OCI-LY3 (cell line): Measurements from ENCODE around the gene B4GALT4.
"Not testable (repeated sequence)": the region's sequence is repeated elsewhere in the genome, so short reads cannot be mapped to it uniquely, and the experiment has no call there.

Experiments
- H2AFZ ChIP-seq: fragments of 200-600, 300-600 bp; shearing (Covaris generic); 2 replicates; pipeline ENCODE4 v1.6.0; 2014; ENCODE audit warnings: antibody characterized with exemption, low read depth, low read length
- H3K27ac ChIP-seq: fragments of 200-600, 300-600 bp; sonication (generic); 2 replicates; pipeline ENCODE4 v1.5.1; 2014; ENCODE audit warnings: mild to moderate bottlenecking, low read length, moderate library complexity, mixed read lengths
- H3K27me3 ChIP-seq: fragments of 200-600, 300-600 bp; sonication (generic); 2 replicates; pipeline ENCODE4 v1.6.1; 2014; ENCODE audit warnings: low read depth, low read length, mixed read lengths
- H3K36me3 ChIP-seq: fragments of 200-600, 300-600 bp; sonication (generic); replicated peaks from 2 replicates; pipeline ENCODE3; 2014; ENCODE audit warnings: low read depth, low read length, mixed read lengths
- H3K4me1 ChIP-seq: fragments of 300-600, 200-600 bp; sonication (generic); 2 replicates; pipeline ENCODE4 v1.6.1; 2014; ENCODE audit warnings: low read length, mixed read lengths
- H3K4me2 ChIP-seq: fragments of 200-600, 300-600 bp; sonication (generic); 2 replicates; pipeline ENCODE4 v1.6.1; 2014; ENCODE audit warnings: low read length, mixed read lengths
- H3K4me3 ChIP-seq: fragments of 300-600, 200-600 bp; sonication (generic); 2 replicates; pipeline ENCODE4 v1.5.1; 2014; ENCODE audit warnings: antibody characterized with exemption, mild to moderate bottlenecking, low read length, moderate library complexity
- H3K79me2 ChIP-seq: fragments of 300-600, 200-600 bp; shearing (Covaris generic); 2 replicates; pipeline ENCODE4 v1.6.1; 2014; ENCODE audit warnings: mild to moderate bottlenecking, low read length, mixed read lengths
- H3K9ac ChIP-seq: fragments of 300-600, 200-600 bp; shearing (Covaris generic); 2 replicates; pipeline ENCODE4 v1.6.0; 2014; ENCODE audit warnings: mild to moderate bottlenecking, low read length, moderate library complexity
- H3K9me3 ChIP-seq: fragments of 200-600, 300-600 bp; shearing (Covaris generic); 2 replicates; pipeline ENCODE4 v1.6.1; 2014; ENCODE audit warnings: low read length, mixed read lengths; ENCODE audit not compliant: insufficient read depth
- H4K20me1 ChIP-seq: fragments of 200-600, 300-600 bp; sonication (generic); 2 replicates; pipeline ENCODE4 v1.6.1; 2016; ENCODE audit warnings: low read length, mixed read lengths; ENCODE audit not compliant: insufficient read depth
- EZH2phosphoT487 ChIP-seq: fragments of 200-600 bp; shearing (Covaris generic); IDR thresholded peaks from 2 replicates; pipeline ENCODE4 v1.6.1; 2018; ENCODE audit warnings: antibody characterized with exemption, mixed run types, low read depth
- TF ChIP-seq, protein P1 (sequence below): fragments of 200-600, 300-600 bp; sonication (generic); IDR thresholded peaks from 2 replicates; pipeline ENCODE4 v1.5.1; 2014; ENCODE audit warnings: antibody characterized with exemption, low read length, low read depth

The B4GALT4 gene

DNA sequence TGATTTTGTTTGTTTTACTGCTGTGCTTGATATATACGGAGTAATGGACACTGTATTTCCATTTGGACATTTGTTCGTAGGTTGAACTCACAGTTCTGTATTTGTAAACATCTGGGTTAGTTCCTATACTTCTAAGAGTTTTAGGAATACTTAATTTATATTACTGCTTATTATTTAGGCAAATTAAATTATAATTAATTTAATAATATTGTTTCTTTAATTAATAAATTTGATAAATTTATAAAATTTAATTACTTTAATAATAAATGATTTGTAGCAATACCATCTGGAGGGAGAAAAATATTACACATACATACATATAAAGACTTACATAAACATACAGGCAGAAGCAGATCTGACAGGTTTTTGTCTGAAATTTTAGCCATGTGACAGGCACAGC lies 14.5 kb upstream of the B4GALT4 start:
- no peak overlapping the region for H3K27ac ChIP-seq
- H3K4me2 ChIP-seq: no peak overlapping the region
- no peak overlapping the region for H3K4me3 ChIP-seq
- H3K9ac ChIP-seq: no peak overlapping the region
- no peaks in the 10 kb centered on the region for H3K27me3 ChIP-seq
- TF ChIP-seq, protein P1, sequence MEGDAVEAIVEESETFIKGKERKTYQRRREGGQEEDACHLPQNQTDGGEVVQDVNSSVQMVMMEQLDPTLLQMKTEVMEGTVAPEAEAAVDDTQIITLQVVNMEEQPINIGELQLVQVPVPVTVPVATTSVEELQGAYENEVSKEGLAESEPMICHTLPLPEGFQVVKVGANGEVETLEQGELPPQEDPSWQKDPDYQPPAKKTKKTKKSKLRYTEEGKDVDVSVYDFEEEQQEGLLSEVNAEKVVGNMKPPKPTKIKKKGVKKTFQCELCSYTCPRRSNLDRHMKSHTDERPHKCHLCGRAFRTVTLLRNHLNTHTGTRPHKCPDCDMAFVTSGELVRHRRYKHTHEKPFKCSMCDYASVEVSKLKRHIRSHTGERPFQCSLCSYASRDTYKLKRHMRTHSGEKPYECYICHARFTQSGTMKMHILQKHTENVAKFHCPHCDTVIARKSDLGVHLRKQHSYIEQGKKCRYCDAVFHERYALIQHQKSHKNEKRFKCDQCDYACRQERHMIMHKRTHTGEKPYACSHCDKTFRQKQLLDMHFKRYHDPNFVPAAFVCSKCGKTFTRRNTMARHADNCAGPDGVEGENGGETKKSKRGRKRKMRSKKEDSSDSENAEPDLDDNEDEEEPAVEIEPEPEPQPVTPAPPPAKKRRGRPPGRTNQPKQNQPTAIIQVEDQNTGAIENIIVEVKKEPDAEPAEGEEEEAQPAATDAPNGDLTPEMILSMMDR: no peak
- no peak for TF ChIP-seq EZH2phosphoT487
- H3K9me3 ChIP-seq: no peaks in the 10 kb centered on the region
- H3K79me2 ChIP-seq: no peaks in the 10 kb centered on the region
- H3K4me1 ChIP-seq: peaks cover 38% of the 10 kb centered on the region
- H4K20me1 ChIP-seq: no peaks in the 10 kb centered on the region
- peaks cover 7% of the 10 kb centered on the region for H3K36me3 ChIP-seq
- H2AFZ ChIP-seq: no peak overlapping the region

DNA sequence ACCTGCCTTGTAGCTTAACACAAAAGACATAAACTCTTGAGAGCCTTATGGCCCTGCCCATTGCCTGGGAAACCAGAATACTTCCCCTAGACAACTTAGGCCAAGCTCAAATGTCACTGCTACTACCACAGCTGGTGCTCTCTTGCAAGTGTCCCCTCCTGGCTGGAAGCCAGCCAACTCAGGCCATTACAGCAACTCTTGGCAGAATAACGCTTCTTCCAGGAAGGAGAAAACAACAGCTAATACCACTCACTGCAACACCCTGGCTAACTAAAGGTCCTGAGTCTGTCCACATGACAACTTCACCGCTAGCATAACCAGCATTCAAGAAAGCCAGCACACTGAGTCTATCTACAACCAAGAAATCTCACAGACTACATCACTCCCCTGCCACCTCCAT lies 5.1 kb upstream of the B4GALT4 start:
- Histone ChIP-seq H3K9ac (no peak overlapping the region), H4K20me1 (no peaks in the 10 kb centered on the region), H2AFZ (no peak overlapping the region), H3K27ac (no peak overlapping the region), H3K4me2 (no peak overlapping the region), H3K79me2 (no peaks in the 10 kb centered on the region; the same call in 1 of the 2 replicates), H3K36me3 (peaks cover 5% of the 10 kb centered on the region), H3K9me3 (peaks cover 11% of the 10 kb centered on the region; the same call in 1 of the 2 replicates), H3K4me3 (no peak overlapping the region), H3K27me3 (no peaks in the 10 kb centered on the region), H3K4me1 (peaks cover 8% of the 10 kb centered on the region; the same call in 1 of the 2 replicates)
- TF ChIP-seq, protein P1: no peak
- TF ChIP-seq EZH2phosphoT487: no peak

DNA sequence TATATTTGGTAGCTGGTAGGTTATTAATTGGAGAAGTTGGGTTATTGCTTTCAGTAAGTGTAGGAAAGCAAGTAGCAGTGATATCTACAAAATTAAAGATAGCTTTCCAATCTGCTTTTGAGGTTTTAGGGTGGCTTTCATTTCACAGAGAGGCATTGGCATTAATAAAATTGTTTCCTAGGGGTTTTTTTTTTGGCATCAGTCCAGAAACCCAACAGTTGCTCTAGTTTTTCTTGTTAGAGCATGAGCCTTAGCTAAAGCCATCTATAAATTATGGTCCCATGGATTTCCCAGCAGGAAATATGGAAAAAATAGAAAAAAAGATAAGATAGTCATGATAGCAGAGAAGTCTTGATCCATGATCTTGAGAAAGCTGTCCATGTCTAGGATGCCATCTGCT lies 3.0 kb upstream of the B4GALT4 start:
- H3K79me2 ChIP-seq: peaks cover 20% of the 10 kb centered on the region
- no peaks in the 10 kb centered on the region for H4K20me1 ChIP-seq
- peaks cover 10% of the 10 kb centered on the region; the same call in 1 of the 2 replicates for H3K9me3 ChIP-seq
- no peak overlapping the region for H3K9ac ChIP-seq
- H3K4me3 ChIP-seq: no peak overlapping the region
- no peaks in the 10 kb centered on the region for H3K27me3 ChIP-seq
- no peak for TF ChIP-seq EZH2phosphoT487
- TF ChIP-seq, protein P1: no peak
- no peak overlapping the region for H3K27ac ChIP-seq
- H3K36me3 ChIP-seq: peaks cover 5% of the 10 kb centered on the region
- H2AFZ ChIP-seq: no peak overlapping the region
- peaks cover 21% of the 10 kb centered on the region for H3K4me1 ChIP-seq
- H3K4me2 ChIP-seq: no peak overlapping the region

DNA sequence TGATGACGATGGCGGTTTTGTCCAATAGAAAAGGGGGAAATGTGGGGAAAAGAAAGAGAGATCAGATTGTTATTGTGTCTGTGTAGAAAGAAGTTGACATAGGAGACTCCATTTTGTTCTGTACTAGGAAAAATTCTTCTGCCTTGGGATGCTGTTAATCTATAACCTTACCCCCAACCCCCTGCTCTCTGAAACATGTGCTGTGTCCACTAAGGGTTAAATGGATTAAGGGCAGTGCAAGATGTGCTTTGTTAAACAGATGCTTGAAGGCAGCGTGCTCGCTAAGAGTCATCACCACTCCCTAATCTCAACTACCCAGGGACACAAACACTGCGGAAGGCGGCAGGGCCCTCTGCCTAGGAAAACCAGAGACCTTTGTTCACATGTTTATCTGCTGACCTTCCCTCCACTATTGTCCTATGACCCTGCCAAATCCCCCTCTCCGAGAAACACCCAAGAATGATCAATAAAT lies 2.4 kb upstream of the B4GALT4 start:
- not testable (repeated sequence) for H3K4me2 ChIP-seq, H3K27ac ChIP-seq, H3K27me3 ChIP-seq

DNA sequence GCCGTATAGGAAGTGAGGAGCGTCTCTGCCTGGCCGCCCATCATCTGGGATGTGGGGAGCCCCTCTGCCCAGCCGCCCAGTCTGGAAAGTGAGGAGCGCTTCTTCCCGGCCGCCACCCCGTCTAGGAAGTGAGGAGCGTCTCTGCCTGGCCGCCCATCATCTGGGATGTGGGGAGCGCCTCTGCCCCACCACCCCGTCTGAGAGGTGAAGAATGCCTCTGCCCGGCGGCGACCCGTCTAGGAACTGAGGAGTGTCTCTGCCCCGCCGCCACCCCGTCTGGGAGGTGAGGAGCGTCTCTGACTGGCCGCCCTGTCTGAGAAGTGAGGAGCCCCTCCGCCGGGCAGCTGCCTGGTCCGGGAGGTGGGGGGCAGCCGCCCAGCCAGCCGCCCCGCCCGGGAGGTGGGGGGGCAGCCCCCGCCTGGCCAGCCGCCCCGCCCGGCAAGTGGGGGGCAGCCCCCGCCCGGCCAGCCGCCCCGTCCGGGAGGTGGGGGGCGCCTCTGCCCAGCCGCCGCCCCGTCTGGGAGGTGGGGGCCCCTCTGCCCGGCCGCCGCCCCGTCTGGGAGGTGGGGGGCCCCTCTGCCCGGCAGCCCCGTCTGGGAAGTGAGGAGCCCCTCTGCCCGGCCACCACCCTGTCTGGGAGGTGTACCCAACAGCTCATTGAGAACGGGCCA lies 1.8 kb upstream of the B4GALT4 start:
- not testable (repeated sequence) for H3K9ac ChIP-seq, H3K36me3 ChIP-seq, H4K20me1 ChIP-seq, H3K9me3 ChIP-seq, H3K4me2 ChIP-seq, H3K27ac ChIP-seq, H2AFZ ChIP-seq, H3K4me3 ChIP-seq, H3K27me3 ChIP-seq
- Histone ChIP-seq H3K79me2 (peaks cover 29% of the 10 kb centered on the region), H3K4me1 (peaks cover 24% of the 10 kb centered on the region)

More for the DNA sequence above, 2.4 kb upstream of the B4GALT4 start:
- H3K9me3 ChIP-seq, H4K20me1 ChIP-seq, H3K4me3 ChIP-seq, H2AFZ ChIP-seq, H3K36me3 ChIP-seq, H3K9ac ChIP-seq: not testable (repeated sequence)
- Histone ChIP-seq H3K4me1 (peaks cover 24% of the 10 kb centered on the region), H3K79me2 (peaks cover 25% of the 10 kb centered on the region)
